ENCODE results near the gene MTMR11. TPM values are rescaled to one million over a fixed set of nuclear protein-coding genes. Genes with fewer than 3 reads are reported as not detected.
"Not testable (repeated sequence)": the region's sequence is repeated elsewhere in the genome, so short reads cannot be mapped to it uniquely, and the experiment has no call there.

Gene MTMR11
- total RNA-seq, 2 experiments from 2014 or later, result 0.51 to 0.86 TPM

DNA sequence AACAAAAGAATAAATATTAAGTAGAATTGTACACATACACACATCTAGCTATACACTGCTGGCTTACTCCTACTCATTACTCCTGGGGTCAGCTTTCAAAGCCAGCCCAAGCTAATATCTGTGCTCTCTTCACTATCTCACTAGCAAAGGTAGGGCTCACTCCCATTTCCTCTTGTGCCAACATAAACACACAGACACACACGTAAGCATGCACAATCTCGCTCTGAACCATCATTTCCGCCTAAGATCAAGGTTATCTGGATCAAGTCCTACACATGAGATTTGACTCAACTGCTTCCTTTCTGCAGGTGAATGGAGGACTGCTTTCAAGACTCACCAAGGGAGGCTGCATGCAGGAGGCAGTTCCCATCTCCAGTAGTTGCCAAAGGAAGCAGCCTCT, 28.8 kb upstream of the MTMR11 start:
- Mint-ChIP-seq H3K4me3 (no peak overlapping the region), H3K36me3 (ENCODE audit: low read depth) (peaks cover 25% of the 10 kb centered on the region), H3K4me1 (ENCODE audit: low read depth) (peaks cover 9% of the 10 kb centered on the region), H3K9me3 (no peaks in the 10 kb centered on the region), H3K27ac (no peak overlapping the region), H3K27me3 (no peaks in the 10 kb centered on the region)
- intact Hi-C loops (cut with micrococcal nuclease), result no loop called here
- POLR2A ChIA-PET, result interaction anchor here (1.7 kb wide), 1 partner anchor 19 kb away, joined by 5 read pairs; no protein-coding TSS in a partner anchor
- TF ChIP-seq, protein P1, sequence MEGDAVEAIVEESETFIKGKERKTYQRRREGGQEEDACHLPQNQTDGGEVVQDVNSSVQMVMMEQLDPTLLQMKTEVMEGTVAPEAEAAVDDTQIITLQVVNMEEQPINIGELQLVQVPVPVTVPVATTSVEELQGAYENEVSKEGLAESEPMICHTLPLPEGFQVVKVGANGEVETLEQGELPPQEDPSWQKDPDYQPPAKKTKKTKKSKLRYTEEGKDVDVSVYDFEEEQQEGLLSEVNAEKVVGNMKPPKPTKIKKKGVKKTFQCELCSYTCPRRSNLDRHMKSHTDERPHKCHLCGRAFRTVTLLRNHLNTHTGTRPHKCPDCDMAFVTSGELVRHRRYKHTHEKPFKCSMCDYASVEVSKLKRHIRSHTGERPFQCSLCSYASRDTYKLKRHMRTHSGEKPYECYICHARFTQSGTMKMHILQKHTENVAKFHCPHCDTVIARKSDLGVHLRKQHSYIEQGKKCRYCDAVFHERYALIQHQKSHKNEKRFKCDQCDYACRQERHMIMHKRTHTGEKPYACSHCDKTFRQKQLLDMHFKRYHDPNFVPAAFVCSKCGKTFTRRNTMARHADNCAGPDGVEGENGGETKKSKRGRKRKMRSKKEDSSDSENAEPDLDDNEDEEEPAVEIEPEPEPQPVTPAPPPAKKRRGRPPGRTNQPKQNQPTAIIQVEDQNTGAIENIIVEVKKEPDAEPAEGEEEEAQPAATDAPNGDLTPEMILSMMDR (IDR thresholded peaks at IDR 0.05), result no peak
- CTCF ChIA-PET, result interaction anchor here (1.6 kb wide), 1 partner anchor 221 kb away, joined by 4 read pairs; no protein-coding TSS in a partner anchor
- no peak for DNase-seq
- no peak for ATAC-seq

DNA sequence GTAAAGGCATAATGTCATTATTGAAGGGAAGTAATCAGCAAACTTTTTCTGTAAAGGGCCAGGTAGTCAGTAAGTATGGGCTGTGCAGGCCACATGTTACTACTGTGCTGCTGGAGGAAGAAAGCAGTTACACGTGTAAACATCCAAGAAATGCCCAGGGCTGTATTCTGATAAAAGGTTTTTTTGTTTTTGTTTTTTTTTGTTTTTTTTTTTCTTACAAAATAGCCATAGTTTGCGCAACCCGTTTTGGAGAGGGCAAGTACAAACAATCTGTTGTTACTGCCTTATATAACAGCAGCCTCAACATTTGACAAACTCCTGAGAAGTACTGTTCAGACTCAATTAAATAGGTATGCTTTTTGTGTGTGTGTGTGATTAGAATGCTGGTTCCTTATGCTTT, 26.7 kb upstream of the MTMR11 start:
- ChIA-PET CTCF (interaction anchor here (1.1 to 1.8 kb wide), 9 partner anchors 11 to 202 kb away, joined by 3 to 11 read pairs (median 3); no protein-coding TSS in a partner anchor), POLR2A (interaction anchor here (0.5 kb wide), 1 partner anchor 113 kb away, joined by 4 read pairs; no protein-coding TSS in a partner anchor)
- peaks cover 9% of the 10 kb centered on the region for H3K4me1 Mint-ChIP-seq (ENCODE audit: low read depth)
- no peaks in the 10 kb centered on the region for H3K27me3 Mint-ChIP-seq
- ATAC-seq, result no peak
- no peak overlapping the region for H3K4me3 Mint-ChIP-seq
- no peaks in the 10 kb centered on the region for H3K9me3 Mint-ChIP-seq
- intact Hi-C loops (cut with micrococcal nuclease), result loop anchor here (5.0 kb wide), 1 partner anchor 204 kb away; no protein-coding TSS in a partner anchor
- DNase-seq, result no peak
- TF ChIP-seq, protein P1 (IDR thresholded peaks at IDR 0.05), result no peak
- peaks cover 33% of the 10 kb centered on the region for H3K36me3 Mint-ChIP-seq (ENCODE audit: low read depth)
- H3K27ac Mint-ChIP-seq, result no peak overlapping the region

DNA sequence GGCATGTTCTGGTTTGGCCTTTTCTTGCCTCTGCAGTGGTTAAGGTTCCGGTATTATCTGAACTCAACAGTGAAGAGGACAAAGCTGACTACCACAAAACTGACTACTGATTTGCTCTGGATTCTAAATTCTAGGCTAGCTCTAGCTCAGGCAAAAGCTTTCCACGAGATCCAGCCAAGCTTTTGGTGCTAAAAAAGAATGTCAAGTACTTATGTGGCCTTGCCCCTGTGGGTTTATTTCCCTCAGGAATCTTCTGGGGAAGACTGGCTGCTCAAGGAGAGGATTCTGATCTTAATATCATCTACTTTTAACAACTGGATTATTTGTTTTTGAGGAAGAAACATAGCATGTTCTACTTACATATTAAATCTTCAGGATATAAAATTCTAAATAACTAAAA, 26.1 kb upstream of the MTMR11 start:
- Mint-ChIP-seq H3K27me3 (no peaks in the 10 kb centered on the region), H3K9me3 (no peaks in the 10 kb centered on the region), H3K27ac (peak overlapping the region; percentile 47), H3K4me3 (no peak overlapping the region), H3K36me3 (ENCODE audit: low read depth) (peaks cover 36% of the 10 kb centered on the region), H3K4me1 (ENCODE audit: low read depth) (peaks cover 9% of the 10 kb centered on the region)
- ChIA-PET CTCF (interaction anchor here (0.7 to 3.0 kb wide), 47 partner anchors 9 to 224 kb away, joined by 3 to 21 read pairs (median 5); partner anchors contain the start of gene OTUD7B), POLR2A (no interaction called here)
- no peak for DNase-seq
- TF ChIP-seq, protein P1 (IDR thresholded peaks at IDR 0.05), result no peak
- no peak for ATAC-seq
- intact Hi-C loops (cut with micrococcal nuclease), result loop anchor here (1.0 to 5.0 kb wide), 2 partner anchors 88 to 205 kb away; no protein-coding TSS in a partner anchor

DNA sequence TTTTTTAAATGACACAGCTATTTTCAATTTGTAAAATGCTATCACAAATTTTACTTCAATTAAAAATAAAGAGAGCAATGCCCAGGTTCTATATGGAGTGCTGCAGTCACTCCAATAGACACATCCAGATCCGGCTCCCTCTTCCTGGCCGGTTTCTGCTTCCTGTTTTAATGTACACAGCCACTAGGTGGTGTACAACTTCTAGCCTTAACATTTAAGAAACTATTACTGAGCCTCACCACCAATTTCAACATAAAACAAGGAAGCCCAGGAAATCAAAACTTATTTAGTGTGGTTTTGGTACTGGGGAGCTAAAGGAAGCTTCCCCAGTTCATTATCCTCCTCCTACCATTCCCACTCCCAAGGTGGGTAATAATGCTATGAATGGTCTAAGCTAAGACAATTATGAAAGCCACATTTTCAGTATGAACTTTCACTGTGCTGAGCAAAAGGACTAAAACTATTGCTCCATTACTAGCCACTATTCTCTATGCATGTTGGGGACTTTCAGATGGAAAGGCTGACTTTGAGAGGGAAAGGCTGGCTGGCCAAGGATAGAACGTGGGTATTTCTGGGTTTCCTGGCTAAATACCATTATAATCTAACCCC, 25.5 kb upstream of the MTMR11 start:
- TF ChIP-seq, protein P1 (IDR thresholded peaks at IDR 0.05), result peak; percentile 90
- Mint-ChIP-seq H3K4me3 (no peak overlapping the region), H3K9me3 (no peaks in the 10 kb centered on the region), H3K4me1 (ENCODE audit: low read depth) (peaks cover 9% of the 10 kb centered on the region), H3K27ac (no peak overlapping the region), H3K27me3 (no peaks in the 10 kb centered on the region), H3K36me3 (ENCODE audit: low read depth) (peaks cover 40% of the 10 kb centered on the region)
- ChIA-PET CTCF (interaction anchor here (0.6 to 3.0 kb wide), 55 partner anchors 10 to 225 kb away, joined by 3 to 21 read pairs (median 4); partner anchors contain the start of gene OTUD7B), POLR2A (interaction anchor here (1.4 kb wide), 1 partner anchor 34 kb away, joined by 3 read pairs; the partner anchor contains the start of gene SF3B4)
- intact Hi-C loops (cut with micrococcal nuclease), result loop anchor here (1.0 to 5.0 kb wide), 2 partner anchors 88 to 205 kb away; no protein-coding TSS in a partner anchor
- DNase-seq (peak; percentile 57), ATAC-seq (peak; percentile 84)

DNA sequence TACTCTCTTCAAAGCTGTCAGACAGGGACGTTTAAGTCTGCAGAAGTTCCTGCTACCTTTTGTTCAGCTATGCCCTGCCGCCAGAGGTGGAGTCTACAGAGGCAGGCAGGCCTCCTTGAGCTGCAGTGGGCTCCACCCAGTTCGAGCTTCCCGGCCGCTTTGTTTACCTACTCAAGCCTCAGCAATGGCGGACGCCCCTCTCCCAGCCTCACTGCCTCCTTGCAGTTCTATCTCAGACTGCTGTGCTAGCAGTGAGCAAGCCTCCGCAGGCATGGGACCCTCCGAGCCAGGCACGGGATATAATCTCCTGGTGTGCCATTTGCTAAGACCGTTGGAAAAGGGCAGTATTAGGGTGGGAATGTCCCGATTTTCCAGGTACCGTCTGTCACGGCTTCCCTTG, 20.9 kb upstream of the MTMR11 start:
- H3K27me3 Mint-ChIP-seq; intact Hi-C loops (cut with micrococcal nuclease); H3K27ac Mint-ChIP-seq; ATAC-seq; H3K9me3 Mint-ChIP-seq; H3K4me3 Mint-ChIP-seq; CTCF ChIA-PET; H3K4me1 Mint-ChIP-seq (ENCODE audit: low read depth); DNase-seq; POLR2A ChIA-PET: not testable (repeated sequence)
- peaks cover 58% of the 10 kb centered on the region for H3K36me3 Mint-ChIP-seq (ENCODE audit: low read depth)
